ENCODE measurements around the gene USP20. TPM values are rescaled to one million over a fixed set of nuclear protein-coding genes. Genes with fewer than 3 reads are reported as not detected.

USP20 gene
- total RNA-seq, 2 experiments from 2014 or later, result 107 to 111 TPM

- H3K4me3 Mint-ChIP-seq, result no peak overlapping the region
- peaks cover 46% of the 10 kb centered on the region for H3K4me1 Mint-ChIP-seq
- no peaks in the 10 kb centered on the region for H3K27me3 Mint-ChIP-seq
- POLR2A ChIA-PET, result interaction anchor here (0.9 to 1.6 kb wide), 3 partner anchors 10 to 46 kb away, joined by 3 read pairs; no protein-coding TSS in a partner anchor
- DNase-seq (no peak), ATAC-seq (ENCODE audit: low read depth) (no peak)
- H3K36me3 Mint-ChIP-seq, result peaks cover 45% of the 10 kb centered on the region
- H3K27ac Mint-ChIP-seq, result peak overlapping the region; percentile 19
- no peaks in the 10 kb centered on the region for H3K9me3 Mint-ChIP-seq
These were observed 14.6 kb downstream of the USP20 start for GRCh38 chr9:129849901-129850300.

GRCh38 chr9:129850821-129851550 is 15.7 kb downstream of the USP20 start:
- Mint-ChIP-seq H3K27ac (no peak overlapping the region), H3K9me3 (no peaks in the 10 kb centered on the region), H3K4me3 (no peak overlapping the region), H3K4me1 (peaks cover 49% of the 10 kb centered on the region), H3K36me3 (peaks cover 51% of the 10 kb centered on the region), H3K27me3 (no peaks in the 10 kb centered on the region)
- DNase-seq (no peak), ATAC-seq (ENCODE audit: low read depth) (no peak)
- POLR2A ChIA-PET, result interaction anchor here (0.9 to 1.4 kb wide), 3 partner anchors 10 to 47 kb away, joined by 3 to 6 read pairs (median 4); no protein-coding TSS in a partner anchor

GRCh38 chr9:129851821-129852220 is 16.6 kb downstream of the USP20 start:
- peaks cover 55% of the 10 kb centered on the region for H3K36me3 Mint-ChIP-seq
- POLR2A ChIA-PET, result interaction anchor here (0.9 to 1.4 kb wide), 2 partner anchors 9 to 16 kb away, joined by 4 to 6 read pairs; no protein-coding TSS in a partner anchor
- peak overlapping the region; percentile 7 for H3K27ac Mint-ChIP-seq
- no peak overlapping the region for H3K4me3 Mint-ChIP-seq
- H3K9me3 Mint-ChIP-seq, result no peaks in the 10 kb centered on the region
- ATAC-seq (ENCODE audit: low read depth), result no peak
- H3K4me1 Mint-ChIP-seq, result peaks cover 57% of the 10 kb centered on the region
- H3K27me3 Mint-ChIP-seq, result no peaks in the 10 kb centered on the region
- DNase-seq, result no peak

GRCh38 chr9:129852579-129852978 is 17.3 kb downstream of the USP20 start:
- H3K4me3 Mint-ChIP-seq, result no peak overlapping the region
- no peak for ATAC-seq (ENCODE audit: low read depth)
- H3K4me1 Mint-ChIP-seq, result peaks cover 63% of the 10 kb centered on the region
- H3K27me3 Mint-ChIP-seq, result no peaks in the 10 kb centered on the region
- peaks cover 59% of the 10 kb centered on the region for H3K36me3 Mint-ChIP-seq
- H3K27ac Mint-ChIP-seq, result no peak overlapping the region
- POLR2A ChIA-PET, result interaction anchor here (1.1 kb wide), 1 partner anchor 14 kb away, joined by 3 read pairs; no protein-coding TSS in a partner anchor
- no peaks in the 10 kb centered on the region for H3K9me3 Mint-ChIP-seq
- DNase-seq, result no peak

DNA sequence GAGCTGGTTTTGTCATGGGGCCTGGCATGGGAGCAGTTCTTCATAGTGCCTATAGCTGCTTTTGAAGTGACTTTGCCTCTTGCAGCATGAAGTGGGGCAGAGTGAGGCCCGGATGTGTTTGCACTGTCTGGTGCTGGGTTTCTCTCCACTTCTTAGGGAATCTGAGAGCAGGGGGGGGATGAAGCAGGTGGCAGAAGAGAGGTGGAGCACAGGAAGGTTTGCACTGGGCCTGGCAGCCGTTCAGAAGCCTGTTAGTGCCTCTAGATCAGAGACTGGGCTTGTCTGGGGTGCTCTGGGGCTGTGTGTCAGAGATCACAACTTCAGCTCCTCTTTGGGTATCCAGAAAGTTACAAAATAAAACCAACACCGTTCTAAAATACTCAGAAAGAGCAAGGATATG is 18.4 kb downstream of the USP20 start:
- Mint-ChIP-seq H3K9me3 (no peaks in the 10 kb centered on the region), H3K36me3 (peaks cover 64% of the 10 kb centered on the region), H3K27me3 (no peaks in the 10 kb centered on the region), H3K4me1 (peaks cover 63% of the 10 kb centered on the region), H3K4me3 (peak overlapping the region; percentile 69), H3K27ac (peak overlapping the region; percentile 61)
- DNase-seq (no peak), ATAC-seq (ENCODE audit: low read depth) (no peak)
- POLR2A ChIA-PET, result interaction anchor here (1.0 to 2.6 kb wide), 3 partner anchors 10 to 17 kb away, joined by 4 to 15 read pairs (median 5); no protein-coding TSS in a partner anchor

DNA sequence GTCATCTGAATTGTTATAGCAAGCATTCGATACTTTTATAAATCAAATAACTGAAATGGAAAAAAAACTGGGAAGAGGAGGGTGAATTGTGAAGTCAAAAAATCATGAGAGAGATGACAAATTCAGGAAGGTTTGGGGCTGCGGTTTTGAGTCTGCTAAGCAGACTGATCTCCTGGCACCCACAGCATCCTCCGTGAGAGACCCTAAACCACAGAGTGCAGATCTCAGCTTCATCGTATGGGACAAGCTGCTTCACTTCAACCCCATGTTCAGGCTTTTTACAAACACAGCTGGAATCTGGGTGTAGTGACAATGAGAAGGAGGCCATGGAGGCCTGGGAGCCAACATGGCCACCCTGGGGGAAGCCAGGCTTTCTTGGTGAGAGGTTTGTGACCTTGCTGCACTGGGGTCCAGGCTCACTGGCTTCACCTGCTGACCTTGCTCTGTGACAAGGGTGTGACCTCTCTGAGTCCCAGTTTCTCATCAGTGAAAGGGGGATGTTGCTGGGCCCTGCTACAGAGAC is 19.4 kb downstream of the USP20 start:
- Mint-ChIP-seq H3K27me3 (no peaks in the 10 kb centered on the region), H3K27ac (peak overlapping the region; percentile 82), H3K4me3 (peak overlapping the region; percentile 69), H3K36me3 (peaks cover 66% of the 10 kb centered on the region), H3K4me1 (peaks cover 63% of the 10 kb centered on the region), H3K9me3 (no peaks in the 10 kb centered on the region)
- POLR2A ChIA-PET, result interaction anchor here (0.7 to 2.6 kb wide), 7 partner anchors 9 to 81 kb away, joined by 3 to 15 read pairs (median 4); no protein-coding TSS in a partner anchor
- peak; percentile 70 for ATAC-seq (ENCODE audit: low read depth)
- no peak for DNase-seq

GRCh38 chr9:129857207-129857606 is 21.9 kb downstream of the USP20 start:
- H3K27ac Mint-ChIP-seq, result peak overlapping the region; percentile 11
- DNase-seq (no peak), ATAC-seq (ENCODE audit: low read depth) (no peak)
- no peak overlapping the region for H3K4me3 Mint-ChIP-seq
- H3K4me1 Mint-ChIP-seq, result peaks cover 68% of the 10 kb centered on the region
- POLR2A ChIA-PET, result no interaction called here
- H3K9me3 Mint-ChIP-seq, result no peaks in the 10 kb centered on the region
- no peaks in the 10 kb centered on the region for H3K27me3 Mint-ChIP-seq
- peaks cover 62% of the 10 kb centered on the region for H3K36me3 Mint-ChIP-seq

DNA sequence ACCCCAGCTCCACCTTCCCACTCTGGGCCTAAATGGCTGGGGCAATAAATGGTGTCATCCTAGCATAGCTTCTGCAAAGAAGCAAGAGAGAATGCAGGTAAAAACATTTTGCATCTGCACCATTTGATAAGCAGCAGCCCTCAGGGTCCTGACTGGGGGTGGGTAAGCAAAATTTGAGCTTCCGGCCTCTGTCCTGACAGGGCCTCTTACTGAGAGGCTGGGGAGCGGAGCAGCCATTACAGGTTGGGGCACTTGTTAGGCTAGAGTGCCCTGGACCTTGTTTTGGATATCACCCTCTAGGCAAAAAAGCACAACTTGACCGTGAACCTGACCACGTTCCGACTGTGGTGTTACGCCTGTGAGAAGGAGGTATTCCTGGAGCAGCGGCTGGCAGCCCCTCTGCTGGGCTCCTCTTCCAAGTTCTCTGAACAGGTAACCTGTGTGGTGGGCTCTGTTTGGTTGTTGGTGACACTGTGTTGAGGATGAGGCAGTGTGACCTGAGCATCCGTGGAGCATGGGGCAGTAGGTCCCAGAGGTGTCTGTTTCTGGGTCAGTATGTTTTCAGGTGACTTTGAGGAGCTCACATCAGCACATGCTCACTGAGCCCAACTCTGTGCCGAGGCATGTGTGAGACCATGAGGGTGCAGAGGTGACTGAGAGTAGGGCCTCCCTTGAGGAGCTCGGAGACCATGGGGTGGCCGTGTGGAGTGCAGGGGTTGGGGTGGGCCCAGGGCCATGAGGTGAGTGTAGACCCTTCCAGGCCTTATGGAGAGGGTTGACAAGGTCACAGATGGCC is 23.1 kb downstream of the USP20 start:
- Mint-ChIP-seq H3K9me3 (no peaks in the 10 kb centered on the region), H3K4me1 (peaks cover 65% of the 10 kb centered on the region), H3K27me3 (no peaks in the 10 kb centered on the region), H3K4me3 (no peak overlapping the region), H3K27ac (no peak overlapping the region), H3K36me3 (peaks cover 60% of the 10 kb centered on the region)
- DNase-seq, result no peak
- ATAC-seq (ENCODE audit: low read depth), result no peak
- POLR2A ChIA-PET, result interaction anchor here (0.8 to 1.5 kb wide), 3 partner anchors 10 to 24 kb away, joined by 3 to 5 read pairs (median 3); partner anchors contain the start of gene C9orf78

DNA sequence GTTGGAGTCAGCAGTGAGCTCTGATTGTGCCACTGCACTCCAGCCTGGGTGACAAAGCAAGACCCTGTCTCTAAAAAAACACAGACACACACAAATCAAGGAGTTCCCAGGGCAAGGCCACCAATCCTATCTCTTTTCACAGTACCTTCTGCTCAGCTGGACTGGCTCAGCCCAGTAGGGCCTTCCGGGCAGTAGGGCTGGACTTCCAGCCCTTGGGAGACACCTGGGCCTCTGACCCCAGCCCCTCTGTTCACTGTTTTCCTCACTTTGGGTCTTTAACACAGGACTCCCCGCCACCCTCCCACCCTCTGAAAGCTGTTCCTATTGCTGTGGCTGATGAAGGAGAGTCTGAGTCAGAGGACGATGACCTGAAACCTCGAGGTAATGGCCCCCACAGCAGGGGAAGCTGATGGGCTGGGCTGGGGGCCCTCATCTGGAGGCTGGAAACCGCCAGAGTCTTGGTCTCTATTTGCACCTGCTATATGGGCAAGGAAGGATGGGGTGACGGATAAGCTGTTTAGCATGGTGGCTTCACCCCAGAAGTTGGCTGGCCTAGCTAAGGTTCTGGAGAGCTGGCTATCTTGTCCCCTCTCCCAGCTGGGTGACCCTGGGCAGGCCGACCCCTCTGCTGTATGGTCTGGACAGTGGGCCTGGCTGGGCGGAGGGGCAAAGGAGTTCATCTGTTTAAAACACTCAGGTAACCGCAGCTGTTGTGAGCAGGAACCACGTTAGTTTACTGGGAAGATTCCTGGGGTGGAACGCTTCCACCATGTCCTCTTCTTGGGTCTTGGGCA is 25.6 kb downstream of the USP20 start:
- POLR2A ChIA-PET, result interaction anchor here (0.7 to 12.4 kb wide), 5 partner anchors 10 to 27 kb away, joined by 3 to 173 read pairs (median 4); no protein-coding TSS in a partner anchor
- Mint-ChIP-seq H3K9me3 (no peaks in the 10 kb centered on the region), H3K36me3 (peaks cover 54% of the 10 kb centered on the region), H3K4me3 (peak overlapping the region; percentile 39), H3K4me1 (peaks cover 56% of the 10 kb centered on the region), H3K27ac (peak overlapping the region; percentile 84), H3K27me3 (no peaks in the 10 kb centered on the region)
- ATAC-seq (ENCODE audit: low read depth) (no peak), DNase-seq (no peak)

DNA sequence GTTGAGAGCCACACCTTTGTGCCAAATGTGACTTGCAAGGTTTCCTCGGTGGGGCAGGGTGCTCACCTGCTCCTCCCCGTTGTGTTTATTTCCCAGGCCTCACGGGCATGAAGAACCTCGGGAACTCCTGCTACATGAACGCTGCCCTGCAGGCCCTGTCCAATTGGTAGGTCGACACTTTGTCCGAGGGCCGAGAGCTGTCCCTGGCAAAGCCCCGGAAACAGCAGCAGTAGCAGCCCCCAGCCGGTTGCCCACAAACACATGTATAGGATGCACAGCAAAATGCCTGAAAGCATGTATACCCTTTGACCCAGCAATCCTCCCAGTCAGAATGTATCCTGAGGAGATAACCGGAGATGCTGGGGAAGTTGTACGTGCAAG is 26.2 kb downstream of the USP20 start:
- no peak for ATAC-seq (ENCODE audit: low read depth)
- Mint-ChIP-seq H3K27ac (no peak overlapping the region), H3K27me3 (no peaks in the 10 kb centered on the region), H3K9me3 (no peaks in the 10 kb centered on the region), H3K4me3 (peak overlapping the region; percentile 48), H3K36me3 (peaks cover 52% of the 10 kb centered on the region), H3K4me1 (peaks cover 57% of the 10 kb centered on the region)
- DNase-seq, result no peak
- POLR2A ChIA-PET, result interaction anchor here (0.6 to 12.4 kb wide), 5 partner anchors 10 to 161 kb away, joined by 3 to 173 read pairs (median 4); no protein-coding TSS in a partner anchor

- Mint-ChIP-seq H3K9me3 (no peaks in the 10 kb centered on the region), H3K4me3 (peak overlapping the region; percentile 73), H3K36me3 (peaks cover 49% of the 10 kb centered on the region), H3K27me3 (no peaks in the 10 kb centered on the region), H3K27ac (peak overlapping the region; percentile 89), H3K4me1 (peaks cover 61% of the 10 kb centered on the region)
- POLR2A ChIA-PET, result interaction anchor here (0.7 to 12.4 kb wide), 7 partner anchors 9 to 180 kb away, joined by 3 to 173 read pairs (median 4); partner anchors contain the start of genes C9orf78, FNBP1 and USP20
- DNase-seq, result peak; percentile 85
- peak; percentile 89 for ATAC-seq (ENCODE audit: low read depth)
These were observed 27.9 kb downstream of the USP20 start for GRCh38 chr9:129863059-129863690.
